OCI-LY3 (cell line): ENCODE measurements around the gene HUS1.

Experiments used
- CTCF ChIP-seq: fragments of 200-600, 300-600 bp; sonication (generic); IDR thresholded peaks from 2 replicates; pipeline ENCODE4 v1.5.1; 2014; ENCODE audit warnings: antibody characterized with exemption, low read length, low read depth
- EZH2phosphoT487 ChIP-seq: fragments of 200-600 bp; shearing (Covaris generic); IDR thresholded peaks from 2 replicates; pipeline ENCODE4 v1.6.1; 2018; ENCODE audit warnings: antibody characterized with exemption, mixed run types, low read depth

- no peak for TF ChIP-seq CTCF
- TF ChIP-seq EZH2phosphoT487, result no peak
Observed at GRCh38 chr7:48006866-48007265, 27.5 kb upstream of the HUS1 start.
